Adrenal gland (tissue), 5 donors: ENCODE measurements around the gene OLA1.

Source experiments
- CTCF ChIP-seq, 6 experiments: fragments of 450-650 bp in 4 of 6; fragments of 200-600 bp in 2 of 6; sonication (generic) in 1 of 6; IDR thresholded peaks; 1 replicate in 5 of 6; 2 replicates in 1 of 6; pipeline versions ENCODE4 v1.5.1 to v1.8.0; 2016 to 2021; ENCODE audit warnings: antibody characterized with exemption in 6 of 6, mild to moderate bottlenecking in 2 of 6, moderate library complexity in 1 of 6
- POLR2A ChIP-seq, 2 donors: fragments of 450-650 bp; IDR thresholded peaks; one replicate each; pipeline ENCODE4 v1.6.1; 2017; ENCODE audit warnings: antibody characterized with exemption in 2 of 2, mild to moderate bottlenecking in 2 of 2, moderate library complexity in 1 of 2
- donor health status: DM: no; HTN: no; CAD: no.

GRCh38 chr2:174191342-174192074 lies 56.8 kb downstream of the OLA1 start:
- TF ChIP-seq CTCF (IDR thresholded peaks at IDR 0.05) (no peak), POLR2A (IDR thresholded peaks at IDR 0.05) (no peak)
